Adipose tissue (tissue), 3 donors: ENCODE results near the gene BPI. TPM values are rescaled to one million over a fixed set of nuclear protein-coding genes. Genes with fewer than 3 reads are reported as not detected.

ENCODE experiments used
- H3K27ac ChIP-seq: one replicate; pipeline ENCODE4 v1.5.1; 2013; ENCODE audit warnings: low read depth, low read length
- whole genome bisulfite sequencing, 3 donors: extraction: QIAGEN DNeasy Blood & Tissue Kit; methylation state at CpG; one replicate each; pipeline ENCODE4 v1.1.7; 2013; 5-methylcytosine and 5-hydroxymethylcytosine counted together
- polyA plus RNA-seq, 3 donors: library from polyadenylated mRNA; stranded (reverse); fragments of 200-250 nt; gene quantifications; one replicate each; pipeline ENCODE4 v1.2.3, GENCODE V29; 2013
- donor health status: healthy with polysubstance abuse.
- donor health status: Bipolar disorder and iron deficiency.
- donor health status: healthy.

The BPI gene
- polyA plus RNA-seq, 3 donors: 0.02 to 3.5 (median 0.21) TPM

DNA sequence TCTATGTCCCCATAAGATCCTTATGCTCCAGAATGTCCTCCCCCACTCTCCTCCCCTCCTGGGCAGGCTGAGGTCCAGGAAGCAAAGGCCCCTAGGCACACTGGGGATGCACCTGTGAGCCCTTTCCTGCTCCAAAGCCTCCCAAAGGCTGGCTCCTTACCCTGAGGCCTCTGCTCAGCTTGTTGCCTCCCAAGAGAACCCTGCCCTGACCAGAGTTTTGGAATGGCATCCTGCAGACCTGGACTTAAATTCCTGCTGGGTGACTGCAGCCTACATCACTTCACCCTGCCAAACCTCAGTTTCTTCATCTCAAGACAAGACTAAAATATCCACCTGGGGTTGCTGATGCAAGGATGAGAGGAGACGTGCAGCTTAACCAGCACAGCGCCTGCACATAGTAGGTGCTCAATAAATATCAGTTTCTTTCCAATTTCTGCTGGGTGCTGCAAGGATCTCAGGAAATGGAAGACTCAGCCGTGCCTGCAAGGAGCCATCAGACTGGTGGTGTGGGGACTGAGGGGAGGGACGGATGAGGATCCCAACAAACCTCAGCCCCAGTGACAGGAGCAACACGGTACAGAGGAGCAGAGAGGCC is 40.2 kb downstream of the BPI start:
- no peak overlapping the region for H3K27ac ChIP-seq
- WGBS, 3 donors: 80 to 88% (median 88%) methylated on average over 5 of the region's 5 CpGs

DNA sequence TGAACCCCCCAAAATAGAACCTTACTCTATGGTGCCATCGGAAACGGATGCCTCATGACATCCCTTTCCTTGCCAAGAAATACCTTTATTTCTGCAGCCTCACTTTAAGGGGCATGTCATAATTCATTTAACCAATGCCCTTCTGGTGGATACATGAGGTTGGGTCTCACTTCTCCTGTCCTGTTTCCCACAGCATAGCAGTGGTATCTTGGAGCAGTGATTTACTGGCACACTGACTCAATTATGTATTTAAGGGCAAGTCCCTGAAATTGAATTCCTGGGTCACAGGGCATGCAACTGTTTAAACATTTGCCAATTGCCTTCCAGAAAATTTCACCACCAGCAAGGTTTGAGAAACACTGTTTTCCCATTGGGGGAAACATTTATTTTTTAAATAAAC is 41.7 kb downstream of the BPI start:
- WGBS, 3 donors: 13 to 65% (median 20%) methylated on average over 2 of the region's 2 CpGs
- no peak overlapping the region for H3K27ac ChIP-seq

GRCh38 chr20:38346247-38346651 is 42.3 kb downstream of the BPI start, which contains the start of gene LBP:
LBP (plus strand) TSS chr20:38346482; CDS start chr20:38346517, 35 bp downstream.
- H3K27ac ChIP-seq: no peak within 1 kb of the TSS
- WGBS, 3 donors: 65 to 86% (median 82%) methylated on average over 8 of the region's 8 CpGs

DNA sequence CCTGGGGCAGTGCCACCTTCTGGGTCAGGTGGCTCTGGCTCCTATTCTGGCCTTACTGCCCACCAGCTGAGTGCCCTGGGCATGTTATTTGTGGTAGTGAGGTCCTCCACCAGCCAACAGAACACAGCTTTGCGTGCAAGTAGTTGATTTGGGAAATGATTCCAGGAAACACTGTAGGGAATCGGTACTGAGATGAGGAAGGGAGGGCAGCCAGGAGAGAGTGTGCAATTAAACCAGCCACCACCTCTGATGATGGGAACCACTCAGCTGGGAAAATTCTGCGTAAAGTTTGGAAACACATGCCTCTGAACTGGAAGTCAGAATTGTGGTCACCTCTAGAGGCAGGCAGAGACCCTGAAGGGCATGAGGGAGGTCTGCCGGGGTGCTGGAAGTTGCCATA is 42.8 kb downstream of the BPI start:
- 47 to 79% (median 69%) methylated on average over 4 of the region's 4 CpGs for WGBS, 3 donors
- no peak overlapping the region for H3K27ac ChIP-seq

GRCh38 chr20:38349856-38350255 is 45.9 kb downstream of the BPI start:
- WGBS, 3 donors: 74 to 89% (median 79%) methylated on average over 5 of the region's 5 CpGs
- no peak overlapping the region for H3K27ac ChIP-seq

- H3K27ac ChIP-seq: no peak overlapping the region
- 48 to 69% (median 55%) methylated on average over 15 of the region's 15 CpGs for WGBS, 3 donors
These were observed 47.2 kb downstream of the BPI start for GRCh38 chr20:38350879-38351775.

DNA sequence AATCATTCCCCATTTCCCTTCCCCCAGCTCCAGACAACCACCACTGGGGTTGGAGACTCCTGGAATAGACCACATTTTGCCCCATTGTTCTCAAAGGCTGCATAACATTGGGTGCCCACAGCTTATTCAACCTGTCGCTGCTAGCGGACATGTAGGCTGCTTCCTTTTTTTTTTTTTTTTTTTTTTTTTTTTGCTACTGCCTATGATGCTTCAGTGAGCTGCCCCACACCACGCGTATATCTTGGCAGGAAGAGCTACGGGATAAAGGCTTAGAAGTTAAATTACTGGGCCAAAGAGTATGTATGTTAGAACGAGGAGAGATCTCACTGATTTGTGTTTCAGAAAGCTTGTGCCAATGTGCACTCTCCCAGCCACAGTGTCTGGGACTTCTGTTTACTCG is 49.4 kb downstream of the BPI start:
- WGBS, 3 donors: 34 to 52% (median 49%) methylated on average over 7 of the region's 7 CpGs
- H3K27ac ChIP-seq: no peak overlapping the region

- H3K27ac ChIP-seq: no peak overlapping the region
- WGBS, 3 donors: 85 to 96% (median 93%) methylated on average over 10 of the region's 10 CpGs
These were observed 50.3 kb downstream of the BPI start for GRCh38 chr20:38354227-38354626.

DNA sequence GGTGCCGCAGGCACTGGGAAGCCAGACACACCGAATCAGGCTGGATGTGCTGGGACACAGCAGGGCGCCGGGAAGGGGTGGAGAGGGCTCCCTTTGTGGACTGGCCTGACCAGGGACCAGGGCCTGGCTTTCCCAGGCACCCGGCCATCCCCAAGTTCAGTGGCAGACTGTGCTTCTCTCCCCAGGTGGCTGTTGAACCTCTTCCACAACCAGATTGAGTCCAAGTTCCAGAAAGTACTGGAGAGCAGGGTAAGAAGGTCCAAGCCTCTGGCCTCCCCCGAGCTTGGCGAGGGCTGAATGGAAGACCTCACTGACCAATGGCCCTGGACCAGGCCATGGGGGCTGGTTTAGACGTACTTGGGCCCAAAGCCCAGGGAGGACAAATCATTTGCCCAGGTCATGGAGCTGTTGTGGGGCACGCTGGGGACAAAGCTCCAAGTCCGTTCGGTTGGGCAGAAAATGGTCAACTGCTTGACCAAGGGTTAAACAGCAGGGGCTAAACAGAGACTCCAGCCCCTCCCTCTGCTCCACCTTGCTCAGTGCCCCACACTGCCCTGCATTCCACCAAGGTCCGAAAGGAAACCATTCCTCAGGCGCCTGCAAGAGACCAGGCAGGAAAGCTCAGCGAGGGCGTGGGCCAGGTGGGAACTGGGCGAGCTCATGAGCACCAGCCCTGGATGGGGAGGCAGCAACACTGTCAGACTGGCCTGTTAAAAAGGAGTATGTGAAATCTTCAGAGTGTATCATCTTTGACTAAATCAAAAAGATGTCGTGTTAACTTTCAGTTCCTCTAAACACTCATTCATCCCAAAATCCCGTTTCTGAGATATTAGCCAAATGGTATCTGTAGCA is 51.4 kb downstream of the BPI start:
- H3K27ac ChIP-seq: no peak overlapping the region
- WGBS, 3 donors: 69 to 87% (median 87%) methylated on average over 18 of the region's 18 CpGs

DNA sequence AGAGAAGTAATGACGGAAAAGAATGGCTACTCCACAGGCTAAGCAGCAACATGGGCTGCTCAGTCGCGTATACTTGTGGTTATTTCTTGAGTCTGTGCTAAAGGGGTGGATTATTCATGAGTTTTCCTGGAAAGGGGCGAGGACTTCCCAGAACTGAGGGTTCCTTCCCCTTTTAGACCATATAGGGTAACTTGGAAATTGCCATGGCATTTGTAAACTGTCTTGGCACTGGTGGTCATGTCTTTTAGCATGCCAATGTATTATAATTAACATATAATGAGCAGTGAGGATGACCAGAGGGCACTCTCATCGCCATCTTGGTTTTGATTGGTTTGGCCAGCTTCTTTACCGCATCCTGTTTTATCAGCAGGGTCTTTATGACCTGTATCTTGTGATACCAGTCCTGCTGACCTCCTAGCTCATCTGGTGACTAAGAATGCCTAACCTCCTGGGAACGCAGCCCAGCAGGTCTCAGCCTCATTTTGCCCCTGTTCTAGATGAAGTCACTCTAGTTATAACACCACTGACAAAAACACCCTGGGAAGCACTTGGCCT is 53.8 kb downstream of the BPI start:
- H3K27ac ChIP-seq: no peak overlapping the region
- WGBS, 3 donors: 67 to 77% (median 70%) methylated on average over 7 of the region's 7 CpGs

DNA sequence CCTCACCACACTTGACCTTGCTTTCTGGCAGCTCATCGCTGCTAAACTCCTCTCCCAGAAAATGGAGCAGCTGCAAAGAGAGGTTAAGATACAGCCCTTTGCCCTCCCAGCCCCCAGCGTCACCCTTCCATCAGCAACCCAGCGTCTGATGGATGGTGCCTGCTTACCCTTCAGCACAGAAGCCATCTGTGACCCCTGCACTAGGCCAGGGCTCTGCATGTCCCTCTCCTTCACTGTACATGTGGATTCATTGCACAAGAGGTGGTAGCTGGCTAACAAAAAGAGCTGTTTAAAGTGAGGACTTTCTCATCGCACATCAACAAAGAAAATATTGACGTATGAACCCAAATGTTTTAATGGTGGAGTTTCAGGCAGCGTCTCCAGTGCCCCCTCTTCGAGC is 54.6 kb downstream of the BPI start:
- no peak overlapping the region for H3K27ac ChIP-seq
- 56 to 76% (median 74%) methylated on average over 7 of the region's 7 CpGs for WGBS, 3 donors

GRCh38 chr20:38363004-38363747 is 59.2 kb downstream of the BPI start:
- H3K27ac ChIP-seq: no peak overlapping the region
- 88 to 91% (median 91%) methylated on average over 8 of the region's 8 CpGs for WGBS, 3 donors

DNA sequence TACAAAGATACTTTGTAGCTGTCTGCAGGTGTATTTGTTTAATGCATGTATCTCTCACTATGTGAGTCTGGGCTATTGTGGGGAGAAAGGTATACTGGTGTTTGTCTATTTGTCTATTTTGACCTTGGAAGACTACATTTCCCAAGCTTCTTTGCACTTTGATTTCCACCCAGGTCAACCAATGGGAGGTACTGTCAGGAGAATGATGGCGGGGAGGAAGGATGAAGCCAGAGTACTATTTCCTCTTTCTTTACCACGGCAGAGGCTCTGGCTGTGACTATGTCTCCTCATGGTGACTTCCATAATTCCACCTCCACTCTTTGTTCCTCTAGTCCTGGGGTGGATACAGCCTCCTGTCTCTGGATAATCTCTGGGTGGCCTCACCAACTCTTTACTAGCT is 65.4 kb downstream of the BPI start:
- 22 to 38% (median 23%) methylated on average over 2 of the region's 2 CpGs for WGBS, 3 donors

DNA sequence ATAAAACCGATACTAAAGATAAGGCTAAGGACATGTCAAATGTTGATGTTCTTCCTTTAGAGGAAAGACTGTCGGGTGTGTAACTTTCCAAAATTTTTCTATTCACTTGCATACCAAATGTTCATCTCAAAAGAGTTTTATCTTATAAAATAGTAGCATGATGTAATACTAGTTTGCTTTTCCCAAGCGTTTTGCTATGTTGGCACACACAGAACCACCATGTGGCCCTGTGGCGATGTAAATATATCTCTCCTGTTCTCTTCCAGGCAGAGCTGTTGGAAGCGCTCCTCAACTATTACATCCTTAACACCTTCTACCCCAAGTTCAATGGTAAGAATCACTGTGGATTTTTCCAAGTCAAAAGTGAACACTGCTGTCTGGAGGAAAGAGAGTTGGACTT is 68.8 kb downstream of the BPI start:
- no peak overlapping the region for H3K27ac ChIP-seq
- 55 to 67% (median 66%) methylated on average over 5 of the region's 5 CpGs for WGBS, 3 donors

More for the DNA sequence above, 65.4 kb downstream of the BPI start:
- H3K27ac ChIP-seq: no peak overlapping the region

- WGBS, 3 donors: 36 to 52% (median 38%) methylated on average over 7 of the region's 7 CpGs
- H3K27ac ChIP-seq: no peak overlapping the region
These were observed 69.4 kb downstream of the BPI start for GRCh38 chr20:38373231-38373867.

- no peak overlapping the region for H3K27ac ChIP-seq
- WGBS, 3 donors: 57 to 81% (median 80%) methylated on average over 5 of the region's 5 CpGs
These were observed 69.9 kb downstream of the BPI start for GRCh38 chr20:38373898-38374297.

GRCh38 chr20:38377039-38377685 is 73.2 kb downstream of the BPI start:
- WGBS, 3 donors: 77 to 87% (median 78%) methylated on average over 11 of the region's 11 CpGs
- no peak overlapping the region for H3K27ac ChIP-seq
